NCI-H2227 (cell line): ENCODE results near the gene BOD1L2.

Source experiments
- DNase-seq: peaks from one replicate; lab custom pipeline; 2025; ENCODE audit not compliant: unreplicated experiment; lab: John Stamatoyannopoulos, UW

Gene BOD1L2

GRCh38 chr18:57146956-57147636 lies at the start of gene BOD1L2:
TSS of gene BOD1L2 (plus strand) at chr18:57147087. CDS start at chr18:57147313, 226 bp downstream.
- no peak for DNase-seq

- peak; percentile 38 for DNase-seq
Observed at GRCh38 chr18:57107140-57107832, 39.6 kb upstream of the BOD1L2 start.

- no peak for DNase-seq
Observed at GRCh38 chr18:57110290-57110689, 36.6 kb upstream of the BOD1L2 start.

- DNase-seq, result peak; percentile 17
Observed at GRCh38 chr18:57113799-57114420, 33.0 kb upstream of the BOD1L2 start.

- DNase-seq, result no peak
Observed at GRCh38 chr18:57116598-57117132, 30.2 kb upstream of the BOD1L2 start.

GRCh38 chr18:57121542-57122112 lies 25.3 kb upstream of the BOD1L2 start:
- DNase-seq, result no peak

GRCh38 chr18:57122936-57123510 lies 23.9 kb upstream of the BOD1L2 start:
- DNase-seq, result no peak

- DNase-seq, result no peak
Observed at GRCh38 chr18:57125627-57126026, 21.3 kb upstream of the BOD1L2 start.

GRCh38 chr18:57128220-57128932 lies 18.5 kb upstream of the BOD1L2 start:
- peak; percentile 77 for DNase-seq

- no peak for DNase-seq
Observed at GRCh38 chr18:57131101-57131500, 15.8 kb upstream of the BOD1L2 start.

GRCh38 chr18:57131782-57132181 lies 15.1 kb upstream of the BOD1L2 start:
- no peak for DNase-seq

- DNase-seq, result no peak
Observed at GRCh38 chr18:57134618-57135135, 12.2 kb upstream of the BOD1L2 start.

GRCh38 chr18:57135699-57136098 lies 11.2 kb upstream of the BOD1L2 start:
- no peak for DNase-seq

GRCh38 chr18:57137847-57138246 lies 9.0 kb upstream of the BOD1L2 start:
- no peak for DNase-seq

GRCh38 chr18:57141208-57142129 lies 5.4 kb upstream of the BOD1L2 start:
- DNase-seq, result no peak

GRCh38 chr18:57142324-57142723 lies 4.6 kb upstream of the BOD1L2 start:
- peak; percentile 12 for DNase-seq

- no peak for DNase-seq
Observed at GRCh38 chr18:57143265-57143664, 3.6 kb upstream of the BOD1L2 start.

- DNase-seq, result no peak
Observed at GRCh38 chr18:57148263-57148662, 1.4 kb downstream of the BOD1L2 start.

- no peak for DNase-seq
Observed at GRCh38 chr18:57149051-57149450, 2.2 kb downstream of the BOD1L2 start.
